Mammary epithelial cell (primary cell): ENCODE data around the gene ZSWIM4.

ENCODE experiments used
- EZH2 ChIP-seq: IDR thresholded peaks from 2 replicates; pipeline ENCODE4 v1.6.1; 2012; ENCODE audit warnings: low read length, inconsistent platforms, borderline replicate concordance
- TF ChIP-seq, protein P1 (sequence below), 2 donors: IDR thresholded peaks in 1 of 2; conservative IDR thresholded peaks in 1 of 2; 2 replicates each; pipeline ENCODE4 v1.5.1; 2011 to 2012; ENCODE audit warnings: inconsistent platforms in 2 of 2, low read length in 2 of 2, mild to moderate bottlenecking in 2 of 2, control low read depth in 1 of 2, low read depth in 1 of 2; ENCODE audit not compliant: insufficient read depth in 1 of 2; ENCODE audit errors: extremely low read depth in 1 of 2

DNA sequence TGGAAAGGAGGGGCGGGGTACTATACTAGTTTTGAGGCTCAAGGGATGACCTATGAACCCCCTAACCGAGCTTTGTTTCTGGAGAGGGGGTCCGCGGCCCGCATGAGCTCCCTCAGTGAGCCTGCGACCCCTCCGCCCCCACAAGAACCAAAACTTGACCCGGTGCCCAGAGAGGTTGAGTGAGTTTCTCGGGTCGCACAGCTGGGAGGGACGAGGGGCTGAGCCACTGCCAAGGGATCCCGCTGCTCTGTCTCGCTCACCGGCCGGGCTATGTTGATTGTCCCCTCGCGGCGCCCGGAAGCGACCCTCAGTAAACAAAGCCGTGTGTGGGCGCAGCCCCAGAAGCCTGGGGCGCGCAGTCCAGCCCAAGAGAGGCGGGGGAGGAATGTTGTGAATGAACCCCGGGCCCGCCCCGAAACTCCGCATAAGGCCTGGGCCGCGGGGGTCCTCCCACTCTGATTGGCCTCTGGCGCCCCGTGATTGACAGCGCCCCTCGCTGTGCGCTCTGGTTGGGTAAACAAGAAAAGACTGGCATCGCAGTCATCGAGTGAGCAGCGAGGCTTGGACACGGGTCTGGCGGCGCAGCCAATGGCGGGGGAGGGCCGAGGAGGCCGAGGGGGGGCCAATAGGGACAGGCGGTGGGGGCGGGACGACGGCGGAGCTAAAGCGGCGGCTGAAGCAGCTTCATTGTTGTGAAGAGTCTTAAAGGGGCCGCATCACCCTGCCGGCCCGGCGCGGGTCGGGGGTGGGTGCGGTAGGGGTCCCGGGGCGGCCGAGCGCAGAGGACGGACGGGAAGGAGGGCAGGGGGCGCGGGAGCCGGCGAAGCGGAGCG is at the start of gene ZSWIM4:
- TF ChIP-seq EZH2: no peak
- TF ChIP-seq, protein P1, sequence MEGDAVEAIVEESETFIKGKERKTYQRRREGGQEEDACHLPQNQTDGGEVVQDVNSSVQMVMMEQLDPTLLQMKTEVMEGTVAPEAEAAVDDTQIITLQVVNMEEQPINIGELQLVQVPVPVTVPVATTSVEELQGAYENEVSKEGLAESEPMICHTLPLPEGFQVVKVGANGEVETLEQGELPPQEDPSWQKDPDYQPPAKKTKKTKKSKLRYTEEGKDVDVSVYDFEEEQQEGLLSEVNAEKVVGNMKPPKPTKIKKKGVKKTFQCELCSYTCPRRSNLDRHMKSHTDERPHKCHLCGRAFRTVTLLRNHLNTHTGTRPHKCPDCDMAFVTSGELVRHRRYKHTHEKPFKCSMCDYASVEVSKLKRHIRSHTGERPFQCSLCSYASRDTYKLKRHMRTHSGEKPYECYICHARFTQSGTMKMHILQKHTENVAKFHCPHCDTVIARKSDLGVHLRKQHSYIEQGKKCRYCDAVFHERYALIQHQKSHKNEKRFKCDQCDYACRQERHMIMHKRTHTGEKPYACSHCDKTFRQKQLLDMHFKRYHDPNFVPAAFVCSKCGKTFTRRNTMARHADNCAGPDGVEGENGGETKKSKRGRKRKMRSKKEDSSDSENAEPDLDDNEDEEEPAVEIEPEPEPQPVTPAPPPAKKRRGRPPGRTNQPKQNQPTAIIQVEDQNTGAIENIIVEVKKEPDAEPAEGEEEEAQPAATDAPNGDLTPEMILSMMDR (conservative IDR thresholded peaks at IDR 0.05 in 1 of 2, IDR thresholded peaks at IDR 0.05 in 1 of 2; ENCODE audit: extremely low read depth in 1 of 2, insufficient read depth in 1 of 2, low read depth in 1 of 2, low read length in 2 of 2): no peak
